Spleen (tissue), 7 donors: ENCODE measurements around the gene NDUFV2.

Source experiments
- CTCF ChIP-seq, 11 experiments: fragments of 200-600 bp in 7 of 11; fragments of 450-650 bp in 4 of 11; sonication (generic) in 4 of 11; IDR thresholded peaks in 8 of 11; conservative IDR thresholded peaks in 3 of 11; 1 replicate in 7 of 11; 2 replicates in 4 of 11; pipeline versions ENCODE4 v1.4.0 to v1.8.0; 2016 to 2021; ENCODE audit warnings: antibody characterized with exemption in 11 of 11, inconsistent platforms in 4 of 11, mild to moderate bottlenecking in 1 of 11
- POLR2A ChIP-seq, 3 donors: fragments of 450-650 bp; IDR thresholded peaks; one replicate each; pipeline ENCODE4 v1.5.1; 2017; ENCODE audit warnings: antibody characterized with exemption in 3 of 3, mild to moderate bottlenecking in 1 of 3
- POLR2AphosphoS5 ChIP-seq, 3 donors: sonication (generic); formaldehyde crosslinking; IDR thresholded peaks; one replicate each; pipeline ENCODE4 v1.5.1; 2017; ENCODE audit warnings: antibody characterized with exemption in 3 of 3
- donor health status: DM: no; HTN: no; CAD: no; lungs with moderate emphysema.
- donor health status: DM: no; HTN: no; CAD: no.
- donor health status: DM: no; HTN: no; CAD: no.

- TF ChIP-seq CTCF (IDR thresholded peaks at IDR 0.05 in 8 of 11, conservative IDR thresholded peaks at IDR 0.05 in 3 of 11): no peak
- no peak for TF ChIP-seq POLR2A (IDR thresholded peaks at IDR 0.05)
- no peak for TF ChIP-seq POLR2AphosphoS5 (IDR thresholded peaks at IDR 0.05)
Observed at GRCh38 chr18:9156604-9157249, 54.2 kb downstream of the NDUFV2 start.
